ENCODE data around the gene PPM1A. TPM values are rescaled to one million over a fixed set of nuclear protein-coding genes. Genes with fewer than 3 reads are reported as not detected.

Gene PPM1A
- total and polyA plus RNA-seq, 2 of the 13 experiments (the other 11 are each of a cell fraction or from before 2014, with no cell fraction given): 23.3 to 29.8 TPM

DNA sequence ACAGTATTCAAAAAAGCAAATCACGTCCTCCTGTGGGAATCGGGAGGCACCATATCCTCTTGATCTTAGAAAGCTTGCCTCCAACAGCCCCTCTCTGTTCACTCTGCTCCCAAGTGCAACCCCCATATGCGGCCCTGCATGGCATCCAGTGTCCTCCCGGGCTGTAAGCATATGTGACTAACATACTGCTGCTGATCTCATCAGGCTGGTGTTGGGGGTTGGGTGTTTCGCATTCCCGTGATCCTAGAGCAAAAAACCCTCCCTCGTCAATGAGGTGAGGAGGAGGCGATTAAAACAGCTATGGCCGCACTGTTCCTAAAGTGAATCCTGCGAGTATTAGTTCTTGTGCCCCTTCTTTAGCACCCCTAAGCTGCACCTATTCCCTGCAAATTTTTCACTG is 28.1 kb upstream of the PPM1A start:
- Histone ChIP-seq H3K27ac (ENCODE audit: extremely low read length, insufficient read depth, low read length) (no peak overlapping the region), H3K4me1 (ENCODE audit: insufficient read depth, low read length) (no peaks in the 10 kb centered on the region), H3K79me2 (ENCODE audit: insufficient read depth, low read length) (no peaks in the 10 kb centered on the region), H3K4me3 (replicated peaks in 1 of 3; ENCODE audit: insufficient read depth in 1 of 3, low read depth in 2 of 3, low read length in 3 of 3) (no peak overlapping the region), H3K4me2 (ENCODE audit: low read depth, low read length) (no peak overlapping the region), H4K20me1 (ENCODE audit: insufficient read depth, low read length) (no peaks in the 10 kb centered on the region), H3K9ac (ENCODE audit: insufficient read depth, low read depth, low read length) (no peak overlapping the region), H3K9me3 (ENCODE audit: low read length) (no peaks in the 10 kb centered on the region), H3K27me3 (ENCODE audit: control insufficient read depth in 1 of 2, insufficient read depth in 2 of 2, low read length in 2 of 2) (no peaks in the 10 kb centered on the region), H3K36me3 (replicated peaks in 1 of 2; ENCODE audit: control insufficient read depth in 1 of 2, insufficient read depth in 2 of 2, low read length in 2 of 2) (no peaks in the 10 kb centered on the region), H2AFZ (ENCODE audit: low read length) (no peak overlapping the region)
- in situ Hi-C loops (cut with HindIII; ENCODE audit: extremely low pct_ligation_motif_present, low pct_unique_long_range_greater_than_20kb): no loop called here
- ATAC-seq: no peak
- intact Hi-C loops (cut with micrococcal nuclease; ENCODE audit: unreplicated experiment): no loop called here
- BruUV-seq (replicated peaks): no TSS peak
- ChIA-PET CTCF (ENCODE audit: low intra/inter-chr PET ratio, low total read pairs) (no interaction called here), POLR2A (no interaction called here)
- no peak for TF ChIP-seq GZF1 (CRISPR knock-in tag; IDR thresholded peaks at IDR 0.05)
- no peak for TF ChIP-seq RBM22 (optimal IDR thresholded peaks at IDR 0.05; ENCODE audit: low read length)
- no peak for TF ChIP-seq ATF7 (IDR thresholded peaks at IDR 0.05)
- no peak for TF ChIP-seq ATF7 (CRISPR knock-in tag; IDR thresholded peaks at IDR 0.05)
- no peak for TF ChIP-seq SNAPC2 (CRISPR knock-in tag; IDR thresholded peaks at IDR 0.05)
- no peak for TF ChIP-seq ZFP62 (CRISPR knock-in tag; IDR thresholded peaks at IDR 0.05)
- TF ChIP-seq, protein P1, sequence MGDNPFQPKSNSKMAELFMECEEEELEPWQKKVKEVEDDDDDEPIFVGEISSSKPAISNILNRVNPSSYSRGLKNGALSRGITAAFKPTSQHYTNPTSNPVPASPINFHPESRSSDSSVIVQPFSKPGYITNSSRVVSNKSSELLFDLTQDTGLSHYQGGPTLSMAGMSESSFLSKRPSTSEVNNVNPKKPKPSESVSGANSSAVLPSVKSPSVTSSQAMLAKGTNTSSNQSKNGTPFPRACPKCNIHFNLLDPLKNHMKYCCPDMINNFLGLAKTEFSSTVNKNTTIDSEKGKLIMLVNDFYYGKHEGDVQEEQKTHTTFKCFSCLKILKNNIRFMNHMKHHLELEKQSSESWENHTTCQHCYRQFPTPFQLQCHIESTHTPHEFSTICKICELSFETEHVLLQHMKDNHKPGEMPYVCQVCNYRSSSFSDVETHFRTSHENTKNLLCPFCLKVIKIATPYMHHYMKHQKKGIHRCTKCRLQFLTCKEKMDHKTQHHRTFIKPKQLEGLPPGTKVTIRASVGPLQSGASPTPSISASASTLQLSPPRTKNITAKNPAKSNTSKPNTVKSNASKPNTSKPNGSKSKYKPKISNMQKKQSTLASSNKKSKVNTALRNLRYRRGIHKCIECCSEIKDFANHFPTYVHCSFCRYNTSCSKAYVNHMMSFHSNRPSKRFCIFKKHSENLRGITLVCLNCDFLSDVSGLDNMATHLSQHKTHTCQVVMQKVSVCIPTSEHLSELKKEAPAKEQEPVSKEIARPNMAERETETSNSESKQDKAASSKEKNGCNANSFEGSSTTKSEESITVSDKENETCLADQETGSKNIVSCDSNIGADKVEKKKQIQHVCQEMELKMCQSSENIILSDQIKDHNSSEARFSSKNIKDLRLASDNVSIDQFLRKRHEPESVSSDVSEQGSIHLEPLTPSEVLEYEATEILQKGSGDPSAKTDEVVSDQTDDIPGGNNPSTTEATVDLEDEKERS (CRISPR knock-in tag; IDR thresholded peaks at IDR 0.05): no peak
- TF ChIP-seq NAIF1 (CRISPR knock-in tag; IDR thresholded peaks at IDR 0.05; ENCODE audit: borderline replicate concordance): no peak
- TF ChIP-seq ZMAT3 (CRISPR knock-in tag; conservative IDR thresholded peaks at IDR 0.05): no peak
- FAIRE-seq: no peak
- WGBS (ENCODE audit: low lambda C conversion rate): 67% methylated on average over 7 of the region's 10 CpGs
- DNase-seq (ENCODE audit: low spot score): no peak
